WERI-Rb-1 (cell line): ENCODE results near the gene AFG1L.
"Not testable (repeated sequence)": the region's sequence is repeated elsewhere in the genome, so short reads cannot be mapped to it uniquely, and the experiment has no call there.

Experiments
- DNase-seq: peaks from one replicate; pipeline ENCODE4 v3.0.0-alpha.2; 2020
- H3K27ac ChIP-seq: fragments of 250-450 bp; sonication (Bioruptor Pico); 2 replicates; pipeline ENCODE4 v1.5.1; 2020; ENCODE audit warnings: mild to moderate bottlenecking, moderate library complexity
- H3K27me3 ChIP-seq: fragments of 250-450 bp; sonication (Bioruptor Pico); 2 replicates; pipeline ENCODE4 v1.5.1; 2021; ENCODE audit warnings: mild to moderate bottlenecking, low read depth, moderate library complexity; ENCODE audit not compliant: insufficient read depth, severe bottlenecking
- H3K36me3 ChIP-seq: fragments of 250-450 bp; sonication (Bioruptor Pico); 2 replicates; pipeline ENCODE4 v1.5.1; 2020; ENCODE audit warnings: mild to moderate bottlenecking, moderate library complexity
- H3K4me3 ChIP-seq: 2 replicates; pipeline ENCODE4 v1.5.1; 2011; ENCODE audit warnings: low read depth, mild to moderate bottlenecking, control low read depth, low read length
- H3K9me3 ChIP-seq: fragments of 250-450 bp; sonication (Bioruptor Pico); 2 replicates; pipeline ENCODE4 v1.5.1; 2021; ENCODE audit warnings: mild to moderate bottlenecking, moderate library complexity; ENCODE audit not compliant: severe bottlenecking
- TF ChIP-seq, protein P1 (sequence below): IDR thresholded peaks from 2 replicates; pipeline ENCODE4 v1.5.1; 2011; ENCODE audit warnings: low read depth, mild to moderate bottlenecking, control low read depth, inconsistent platforms, low read length

Gene AFG1L

DNA sequence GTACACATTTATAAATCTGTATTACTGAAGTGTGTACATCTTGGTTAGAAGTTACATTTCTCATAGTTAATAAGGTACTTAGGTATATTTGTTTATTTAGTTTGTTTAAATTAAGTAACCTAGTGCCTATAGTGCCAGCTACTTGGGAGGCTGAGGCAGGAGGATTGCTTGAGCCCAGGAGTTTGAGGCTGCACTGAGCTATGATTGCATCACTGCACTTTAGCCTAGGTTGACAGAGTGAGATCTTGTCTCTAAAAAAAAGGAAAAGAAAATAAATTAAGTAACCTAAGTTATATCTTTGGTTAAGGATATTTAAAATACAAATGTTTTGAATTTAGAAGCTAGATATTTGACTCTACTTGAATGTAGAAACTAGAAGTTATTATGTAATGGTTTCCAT, 9.5 kb upstream of the AFG1L start:
- no peak for DNase-seq
- H3K27me3 ChIP-seq: no peaks in the 10 kb centered on the region
- TF ChIP-seq, protein P1, sequence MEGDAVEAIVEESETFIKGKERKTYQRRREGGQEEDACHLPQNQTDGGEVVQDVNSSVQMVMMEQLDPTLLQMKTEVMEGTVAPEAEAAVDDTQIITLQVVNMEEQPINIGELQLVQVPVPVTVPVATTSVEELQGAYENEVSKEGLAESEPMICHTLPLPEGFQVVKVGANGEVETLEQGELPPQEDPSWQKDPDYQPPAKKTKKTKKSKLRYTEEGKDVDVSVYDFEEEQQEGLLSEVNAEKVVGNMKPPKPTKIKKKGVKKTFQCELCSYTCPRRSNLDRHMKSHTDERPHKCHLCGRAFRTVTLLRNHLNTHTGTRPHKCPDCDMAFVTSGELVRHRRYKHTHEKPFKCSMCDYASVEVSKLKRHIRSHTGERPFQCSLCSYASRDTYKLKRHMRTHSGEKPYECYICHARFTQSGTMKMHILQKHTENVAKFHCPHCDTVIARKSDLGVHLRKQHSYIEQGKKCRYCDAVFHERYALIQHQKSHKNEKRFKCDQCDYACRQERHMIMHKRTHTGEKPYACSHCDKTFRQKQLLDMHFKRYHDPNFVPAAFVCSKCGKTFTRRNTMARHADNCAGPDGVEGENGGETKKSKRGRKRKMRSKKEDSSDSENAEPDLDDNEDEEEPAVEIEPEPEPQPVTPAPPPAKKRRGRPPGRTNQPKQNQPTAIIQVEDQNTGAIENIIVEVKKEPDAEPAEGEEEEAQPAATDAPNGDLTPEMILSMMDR: no peak
- no peak overlapping the region for H3K27ac ChIP-seq
- no peaks in the 10 kb centered on the region for H3K9me3 ChIP-seq
- no peak overlapping the region for H3K4me3 ChIP-seq
- H3K36me3 ChIP-seq: no peaks in the 10 kb centered on the region

DNA sequence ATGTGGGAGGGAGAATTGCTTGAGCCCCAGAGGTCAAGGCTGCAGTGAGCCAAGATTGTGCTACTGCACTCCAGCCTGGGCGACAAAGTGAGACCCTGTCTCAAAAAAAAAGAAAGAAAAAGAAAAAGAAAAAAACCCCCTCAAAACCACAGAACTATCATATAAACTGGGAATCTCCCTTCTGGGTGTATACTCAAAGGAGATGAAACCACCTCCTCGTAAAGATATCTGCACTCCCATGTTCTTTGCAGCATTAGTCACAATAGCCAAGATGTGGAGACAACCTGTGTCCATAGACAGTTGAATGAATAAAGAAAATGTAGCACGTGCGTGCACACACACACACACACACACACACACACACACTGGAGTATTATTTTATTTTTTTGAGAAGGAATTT, 8.5 kb upstream of the AFG1L start:
- Histone ChIP-seq H3K4me3 (no peak overlapping the region), H3K9me3 (no peaks in the 10 kb centered on the region), H3K27me3 (no peaks in the 10 kb centered on the region), H3K36me3 (no peaks in the 10 kb centered on the region), H3K27ac (no peak overlapping the region)
- TF ChIP-seq, protein P1: no peak
- no peak for DNase-seq

DNA sequence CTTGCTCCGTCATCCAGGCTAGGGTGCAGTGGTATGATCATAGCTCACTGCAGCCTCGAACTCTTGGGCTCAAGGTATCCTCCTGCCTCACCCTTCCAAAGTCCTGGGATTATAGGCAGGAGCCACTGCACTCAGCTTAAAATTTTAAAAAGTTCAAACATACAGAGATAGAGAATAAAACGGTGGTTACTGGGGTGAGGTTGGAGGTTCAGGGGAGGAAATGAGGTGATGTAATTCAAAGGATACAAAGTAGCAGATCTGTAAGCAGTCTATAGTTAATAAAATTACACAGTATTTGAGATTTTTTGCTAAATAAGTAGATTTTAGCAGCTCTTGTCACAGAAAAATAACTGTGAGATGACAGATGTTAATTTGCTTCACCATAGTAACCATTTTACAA, 7.5 kb upstream of the AFG1L start:
- Histone ChIP-seq H3K27me3 (no peaks in the 10 kb centered on the region), H3K27ac (no peak overlapping the region), H3K4me3 (no peak overlapping the region), H3K9me3 (no peaks in the 10 kb centered on the region), H3K36me3 (no peaks in the 10 kb centered on the region)
- DNase-seq: no peak
- TF ChIP-seq, protein P1: no peak

DNA sequence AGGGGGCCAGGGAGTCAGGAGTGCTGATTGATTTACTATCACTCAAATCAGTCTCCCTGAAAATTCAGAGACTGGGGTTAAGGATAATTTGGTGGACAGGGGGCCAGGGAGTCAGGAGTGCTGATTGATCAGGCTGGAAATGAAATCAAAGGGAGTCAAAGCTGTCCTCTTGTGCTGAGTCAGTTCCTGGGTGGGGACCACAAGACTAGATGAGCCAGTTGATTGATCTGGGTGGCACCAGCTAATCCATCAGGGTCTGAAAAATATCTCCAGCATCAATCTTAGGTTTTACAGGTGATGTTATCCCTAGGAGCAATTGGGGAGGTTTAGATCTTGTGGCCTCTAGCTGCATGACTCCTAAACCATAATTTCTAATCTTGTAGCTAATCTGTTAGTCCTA, 6.1 kb upstream of the AFG1L start:
- H3K27me3 ChIP-seq: no peaks in the 10 kb centered on the region
- no peak for DNase-seq

DNA sequence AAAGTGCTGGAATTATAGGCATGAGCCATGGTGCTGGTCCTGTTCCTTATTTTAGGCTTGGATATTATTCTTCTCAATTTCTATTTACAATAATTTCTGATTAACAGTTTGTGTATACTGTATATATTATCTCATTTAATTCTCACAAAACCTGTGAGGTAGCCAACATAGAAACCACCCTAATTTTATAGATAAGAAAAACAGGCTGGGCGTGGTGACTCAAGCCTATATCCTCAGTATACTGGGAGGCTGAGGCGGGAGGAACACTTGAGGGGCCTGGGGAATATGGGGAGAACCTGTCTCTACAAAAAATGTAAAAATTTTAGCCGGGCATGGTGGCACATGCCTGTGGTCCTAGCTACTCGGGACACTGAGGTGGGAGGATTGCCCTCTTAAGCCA, 3.8 kb upstream of the AFG1L start:
- TF ChIP-seq, protein P1: no peak
- H3K27ac ChIP-seq: no peak overlapping the region
- no peaks in the 10 kb centered on the region for H3K9me3 ChIP-seq
- no peaks in the 10 kb centered on the region for H3K36me3 ChIP-seq
- H3K27me3 ChIP-seq: no peaks in the 10 kb centered on the region
- H3K4me3 ChIP-seq: no peak overlapping the region
- no peak for DNase-seq

More for the DNA sequence above, 6.1 kb upstream of the AFG1L start:
- Histone ChIP-seq H3K4me3 (no peak overlapping the region), H3K9me3 (no peaks in the 10 kb centered on the region), H3K36me3 (no peaks in the 10 kb centered on the region), H3K27ac (no peak overlapping the region)
- TF ChIP-seq, protein P1: no peak

DNA sequence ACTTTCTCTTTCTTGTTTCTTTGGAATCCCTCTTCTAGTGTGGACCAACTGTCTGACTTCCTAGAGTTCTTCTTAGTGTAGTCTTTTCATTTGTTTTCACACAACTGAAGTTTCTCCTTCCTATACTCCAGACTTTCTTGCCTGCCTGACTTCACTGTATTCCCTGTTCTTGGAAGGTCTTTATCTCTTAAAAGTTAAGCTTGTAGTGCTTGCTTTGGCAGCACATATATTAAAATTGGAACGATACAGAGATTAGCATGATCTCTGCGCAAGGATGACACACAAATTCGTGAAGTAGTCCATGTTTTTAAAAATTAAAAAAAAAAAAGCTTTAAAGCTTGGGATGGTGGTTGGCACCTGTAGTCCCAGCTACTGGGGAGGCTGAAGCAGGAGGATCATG, 2.3 kb upstream of the AFG1L start:
- not testable (repeated sequence) for H3K4me3 ChIP-seq, H3K27me3 ChIP-seq, H3K9me3 ChIP-seq, H3K27ac ChIP-seq, H3K36me3 ChIP-seq, DNase-seq
